ENCODE measurements around the gene CDKL1. TPM values are rescaled to one million over a fixed set of nuclear protein-coding genes. Genes with fewer than 3 reads are reported as not detected.

The CDKL1 gene
- total RNA-seq, 1 donor from 2014 or later: 3.4 TPM

DNA sequence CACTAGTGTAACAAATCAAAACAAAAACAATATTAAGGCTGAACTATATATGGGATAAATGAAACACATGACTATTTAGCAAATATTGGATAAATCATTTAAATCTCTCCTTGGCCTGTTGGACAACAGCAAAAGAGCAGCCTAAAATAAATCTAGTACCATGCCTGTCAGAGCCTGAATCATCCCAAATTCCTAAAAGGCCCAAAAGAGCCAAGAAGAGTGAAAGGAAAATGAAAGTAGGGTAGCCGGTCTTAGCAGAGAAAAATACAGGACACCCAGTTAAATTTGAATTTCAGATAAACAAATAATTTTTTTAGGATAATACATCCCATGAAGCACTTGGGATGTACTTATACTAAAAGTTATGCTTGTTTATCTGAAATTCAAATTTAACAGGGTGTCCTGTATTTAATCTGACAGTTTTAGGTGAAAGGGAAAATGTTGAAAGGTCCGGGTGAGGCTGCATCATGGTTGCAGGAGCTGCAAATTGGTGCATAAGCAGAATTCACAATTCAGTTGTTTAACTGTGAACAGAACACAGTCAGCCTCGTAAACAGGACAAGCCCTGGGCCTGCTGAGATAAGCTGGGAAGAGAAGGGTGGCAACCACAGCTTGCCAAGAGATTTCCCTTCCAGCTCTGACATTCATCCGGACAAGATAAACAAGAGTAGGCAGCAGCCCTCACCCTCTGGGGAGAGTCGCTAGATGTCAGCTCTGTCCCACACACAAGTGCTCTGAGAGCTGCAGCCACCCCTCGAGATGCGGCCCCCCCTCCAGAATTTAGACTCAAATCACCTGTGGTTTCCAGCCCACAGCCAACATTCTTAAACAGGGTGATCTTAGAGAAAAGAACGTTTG is 54.2 kb downstream of the CDKL1 start:
- Mint-ChIP-seq H3K4me1 (ENCODE audit: low read depth, unreplicated experiment) (peaks cover 40% of the 10 kb centered on the region), H3K27ac (ENCODE audit: unreplicated experiment) (peak overlapping the region; percentile 76), H3K4me3 (ENCODE audit: unreplicated experiment) (peak overlapping the region; percentile 71), H3K27me3 (ENCODE audit: unreplicated experiment) (peaks cover 3% of the 10 kb centered on the region), H3K9me3 (ENCODE audit: unreplicated experiment) (peaks cover 5% of the 10 kb centered on the region), H3K36me3 (ENCODE audit: unreplicated experiment) (no peaks in the 10 kb centered on the region)
- TF ChIP-seq, protein P1, sequence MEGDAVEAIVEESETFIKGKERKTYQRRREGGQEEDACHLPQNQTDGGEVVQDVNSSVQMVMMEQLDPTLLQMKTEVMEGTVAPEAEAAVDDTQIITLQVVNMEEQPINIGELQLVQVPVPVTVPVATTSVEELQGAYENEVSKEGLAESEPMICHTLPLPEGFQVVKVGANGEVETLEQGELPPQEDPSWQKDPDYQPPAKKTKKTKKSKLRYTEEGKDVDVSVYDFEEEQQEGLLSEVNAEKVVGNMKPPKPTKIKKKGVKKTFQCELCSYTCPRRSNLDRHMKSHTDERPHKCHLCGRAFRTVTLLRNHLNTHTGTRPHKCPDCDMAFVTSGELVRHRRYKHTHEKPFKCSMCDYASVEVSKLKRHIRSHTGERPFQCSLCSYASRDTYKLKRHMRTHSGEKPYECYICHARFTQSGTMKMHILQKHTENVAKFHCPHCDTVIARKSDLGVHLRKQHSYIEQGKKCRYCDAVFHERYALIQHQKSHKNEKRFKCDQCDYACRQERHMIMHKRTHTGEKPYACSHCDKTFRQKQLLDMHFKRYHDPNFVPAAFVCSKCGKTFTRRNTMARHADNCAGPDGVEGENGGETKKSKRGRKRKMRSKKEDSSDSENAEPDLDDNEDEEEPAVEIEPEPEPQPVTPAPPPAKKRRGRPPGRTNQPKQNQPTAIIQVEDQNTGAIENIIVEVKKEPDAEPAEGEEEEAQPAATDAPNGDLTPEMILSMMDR (IDR thresholded peaks at IDR 0.05; ENCODE audit: partially characterized antibody, unreplicated experiment): no peak
- peak; percentile 54 for DNase-seq

- Mint-ChIP-seq H3K27me3 (ENCODE audit: unreplicated experiment) (peaks cover 9% of the 10 kb centered on the region), H3K4me3 (ENCODE audit: unreplicated experiment) (no peak overlapping the region), H3K27ac (ENCODE audit: unreplicated experiment) (peak overlapping the region; percentile 59), H3K9me3 (ENCODE audit: unreplicated experiment) (peaks cover 12% of the 10 kb centered on the region), H3K4me1 (ENCODE audit: low read depth, unreplicated experiment) (peaks cover 43% of the 10 kb centered on the region), H3K36me3 (ENCODE audit: unreplicated experiment) (peaks cover 2% of the 10 kb centered on the region)
- peak; percentile 41 for DNase-seq
- TF ChIP-seq, protein P1 (IDR thresholded peaks at IDR 0.05; ENCODE audit: partially characterized antibody, unreplicated experiment): no peak
These were observed 55.7 kb downstream of the CDKL1 start for GRCh38 chr14:50340963-50341362.

DNA sequence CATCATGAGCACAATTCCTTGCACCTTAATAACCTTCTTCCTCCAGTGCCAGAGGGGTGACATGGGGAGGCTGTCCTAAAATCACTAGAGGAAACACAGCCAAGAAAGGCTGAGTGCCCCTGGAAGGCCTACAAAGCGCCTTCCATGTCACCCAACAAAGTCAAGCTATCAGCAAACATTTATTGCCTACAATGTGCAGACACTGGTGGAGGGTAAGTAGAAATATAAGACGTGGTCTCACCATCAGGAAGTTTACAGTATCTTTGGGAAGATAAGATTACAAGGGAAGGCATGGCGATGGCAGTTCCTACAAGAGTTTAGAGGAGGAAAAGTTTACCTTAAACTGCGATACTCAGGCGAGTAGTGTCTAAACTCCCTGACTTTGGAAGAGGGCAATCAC is 56.6 kb downstream of the CDKL1 start:
- TF ChIP-seq, protein P1 (IDR thresholded peaks at IDR 0.05; ENCODE audit: partially characterized antibody, unreplicated experiment): no peak
- Mint-ChIP-seq H3K4me1 (ENCODE audit: low read depth, unreplicated experiment) (peaks cover 46% of the 10 kb centered on the region), H3K9me3 (ENCODE audit: unreplicated experiment) (peaks cover 20% of the 10 kb centered on the region), H3K27me3 (ENCODE audit: unreplicated experiment) (peaks cover 17% of the 10 kb centered on the region), H3K4me3 (ENCODE audit: unreplicated experiment) (no peak overlapping the region), H3K36me3 (ENCODE audit: unreplicated experiment) (peaks cover 4% of the 10 kb centered on the region), H3K27ac (ENCODE audit: unreplicated experiment) (no peak overlapping the region)
- DNase-seq: no peak

- Mint-ChIP-seq H3K27ac (ENCODE audit: unreplicated experiment) (no peak overlapping the region), H3K9me3 (ENCODE audit: unreplicated experiment) (peaks cover 20% of the 10 kb centered on the region), H3K4me1 (ENCODE audit: low read depth, unreplicated experiment) (peaks cover 50% of the 10 kb centered on the region), H3K27me3 (ENCODE audit: unreplicated experiment) (peaks cover 15% of the 10 kb centered on the region), H3K36me3 (ENCODE audit: unreplicated experiment) (peaks cover 4% of the 10 kb centered on the region), H3K4me3 (ENCODE audit: unreplicated experiment) (no peak overlapping the region)
- TF ChIP-seq, protein P1 (IDR thresholded peaks at IDR 0.05; ENCODE audit: partially characterized antibody, unreplicated experiment): no peak
- DNase-seq: no peak
These were observed 57.4 kb downstream of the CDKL1 start for GRCh38 chr14:50339178-50339804.

- Mint-ChIP-seq H3K36me3 (ENCODE audit: unreplicated experiment) (peaks cover 4% of the 10 kb centered on the region), H3K4me3 (ENCODE audit: unreplicated experiment) (no peak overlapping the region), H3K27ac (ENCODE audit: unreplicated experiment) (no peak overlapping the region), H3K4me1 (ENCODE audit: low read depth, unreplicated experiment) (peaks cover 47% of the 10 kb centered on the region), H3K27me3 (ENCODE audit: unreplicated experiment) (peaks cover 15% of the 10 kb centered on the region), H3K9me3 (ENCODE audit: unreplicated experiment) (peaks cover 20% of the 10 kb centered on the region)
- TF ChIP-seq, protein P1 (IDR thresholded peaks at IDR 0.05; ENCODE audit: partially characterized antibody, unreplicated experiment): no peak
- DNase-seq: no peak
These were observed 58.1 kb downstream of the CDKL1 start for GRCh38 chr14:50338587-50338986.

All from glutamatergic neuron (in vitro differentiated cells).